Sciatic nerve (tissue), 2 donors: Measurements from ENCODE around the gene C4orf50. TPM values are rescaled to one million over a fixed set of nuclear protein-coding genes. Genes with fewer than 3 reads are reported as not detected.

Source experiments
- ATAC-seq: fragments of 200-7000 bp; cut with Tn5 transposase; one replicate; pipeline ENCODE4 v1.9.1; 2020; ENCODE audit warnings: mild to moderate bottlenecking, moderate library complexity
- DNase-seq: peaks from one replicate; pipeline ENCODE4 v3.0.0-alpha.2; 2020; ENCODE audit warnings: low spot score
- intact Hi-C: fragments of 100-400 bp; cut with DNase I; formaldehyde crosslinking; loops from one replicate; pipeline ENCODE4 v1.14.2; 2022
- total RNA-seq: library from RNA; stranded (reverse); fragmentation: NEBNext Ultra II Directional; extraction: Animal tissue kit (Norgen Biotek cat#: 25700); gene quantifications from one replicate; pipeline ENCODE4 v1.2.1, GENCODE V29; 2021
- donor health status: DM: no; HTN: no; CAD: no.
- donor health status: DM: no; HTN: no; CAD: no.

Gene C4orf50
- total RNA-seq, 1 donor from 2014 or later, result 0.09 TPM

DNA sequence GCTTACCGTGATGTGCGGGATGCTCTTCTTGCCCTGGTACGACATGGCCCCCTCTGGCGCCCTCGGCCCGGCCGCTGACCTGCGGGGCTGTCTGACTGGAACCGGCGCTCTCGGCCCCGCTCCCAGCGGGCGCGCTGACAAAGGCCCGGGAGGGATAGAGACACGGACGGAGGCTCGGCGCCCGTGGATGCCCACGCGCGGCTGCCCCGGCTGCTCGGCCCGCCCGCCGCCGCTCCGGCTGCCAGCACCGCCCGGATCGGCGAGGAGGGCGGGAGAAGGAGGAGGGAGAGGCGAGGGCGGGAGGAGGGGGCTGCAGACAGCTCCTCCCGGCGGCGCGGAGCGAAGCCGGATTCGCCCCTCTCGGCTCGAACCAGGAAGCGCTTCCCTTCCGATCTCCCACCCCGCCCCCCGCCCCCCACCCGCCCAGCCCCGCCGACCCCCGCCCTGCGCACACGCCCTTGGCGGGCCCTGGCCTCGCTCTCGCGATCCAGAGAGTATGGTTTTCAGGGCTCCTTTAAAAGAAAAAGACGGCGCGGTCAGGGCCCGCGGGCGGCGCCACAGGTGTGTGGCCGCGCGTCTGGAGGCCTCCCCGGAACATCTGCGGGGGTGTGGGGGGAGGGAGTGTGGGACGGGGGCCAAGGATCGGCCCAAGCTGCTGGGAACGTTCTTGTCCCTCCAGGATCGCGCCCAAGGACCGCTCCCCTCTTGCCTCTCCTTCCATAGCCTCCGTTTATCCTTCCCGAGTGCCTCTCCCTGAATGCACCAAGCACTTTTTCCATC is 129.8 kb downstream of the C4orf50 start:
- DNase-seq (no peak), ATAC-seq (no peak)
- intact Hi-C loops, result no loop called here

DNA sequence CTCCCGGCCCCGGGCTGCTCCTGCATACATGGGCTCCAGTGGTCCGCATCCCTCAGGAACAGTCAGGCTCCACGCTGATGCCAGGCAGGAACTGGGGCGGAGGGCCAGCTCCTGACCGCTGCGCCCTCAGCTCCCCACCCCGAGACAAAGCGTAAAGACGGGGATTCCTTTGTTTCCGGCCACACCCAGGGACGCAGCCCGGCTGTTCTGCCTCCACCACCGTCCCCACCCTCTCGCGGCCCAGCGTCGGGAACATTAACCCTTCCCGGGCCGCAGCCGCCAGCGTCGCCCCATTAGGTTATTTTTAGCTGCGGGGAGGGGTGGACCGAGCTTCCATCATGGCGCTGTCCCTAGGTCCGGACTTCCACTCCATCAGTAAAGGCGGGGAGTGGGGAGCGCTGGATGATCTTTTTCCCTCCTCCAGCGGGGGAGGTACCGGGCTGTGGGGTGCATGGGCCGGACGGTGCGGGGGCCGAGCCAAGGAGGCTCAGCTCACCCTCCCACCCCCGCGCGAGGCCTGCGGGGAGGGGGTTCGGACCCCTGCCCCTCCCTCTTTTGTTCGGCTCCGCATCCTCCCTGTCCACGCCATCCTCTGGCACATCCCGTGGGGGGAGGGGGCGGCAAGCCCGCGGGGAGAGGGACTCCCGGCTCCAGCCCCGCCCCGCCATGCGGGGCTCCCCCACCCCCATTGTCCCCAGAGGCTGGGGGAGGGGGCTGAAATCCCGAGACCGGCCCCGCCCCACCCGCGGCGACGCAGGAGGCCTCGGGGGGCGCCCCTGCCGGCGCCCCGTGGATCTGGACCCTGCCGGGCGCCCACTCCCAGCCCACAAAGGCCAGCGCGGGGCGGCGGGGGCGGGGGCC is 130.6 kb downstream of the C4orf50 start:
- intact Hi-C loops, result no loop called here
- DNase-seq (no peak), ATAC-seq (no peak)

DNA sequence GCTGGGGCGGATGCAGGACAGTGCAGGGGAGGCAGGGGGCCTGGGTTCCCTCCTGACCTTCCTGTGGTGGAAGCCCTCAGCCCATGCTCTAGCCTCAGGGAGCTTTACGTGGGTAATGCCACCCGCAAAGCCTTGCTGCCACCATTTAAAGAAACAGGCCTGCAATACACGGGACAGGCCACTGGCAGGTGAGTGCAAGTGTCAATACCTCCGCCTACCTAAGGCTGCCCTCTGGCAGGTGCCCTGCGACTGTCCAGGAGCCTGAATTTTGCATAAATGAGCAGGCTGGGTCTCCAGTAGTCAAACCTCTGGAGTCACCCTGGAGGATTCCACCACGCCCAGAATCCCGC is 131.2 kb downstream of the C4orf50 start:
- DNase-seq (no peak), ATAC-seq (no peak)
- intact Hi-C loops, result no loop called here

DNA sequence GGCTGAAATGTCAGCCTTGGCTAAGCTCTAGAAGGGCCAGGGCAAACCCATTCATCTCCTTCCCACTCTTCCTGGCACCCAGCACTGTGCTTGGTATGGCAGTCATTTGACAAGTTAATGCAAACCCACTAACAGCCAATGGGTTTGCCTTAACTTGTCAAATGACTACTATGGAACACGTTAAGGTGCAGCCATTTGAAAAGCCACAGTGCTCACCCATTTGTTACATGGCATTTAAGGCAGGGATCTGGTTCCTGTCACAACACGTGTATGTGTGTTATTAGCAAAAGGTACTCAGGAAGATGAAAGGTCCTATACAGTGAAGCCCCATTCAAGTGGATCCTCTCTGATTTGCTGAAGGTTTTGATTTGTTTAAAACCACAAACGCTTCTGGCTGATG is 132.5 kb downstream of the C4orf50 start:
- ATAC-seq (no peak), DNase-seq (no peak)
- intact Hi-C loops, result no loop called here

DNA sequence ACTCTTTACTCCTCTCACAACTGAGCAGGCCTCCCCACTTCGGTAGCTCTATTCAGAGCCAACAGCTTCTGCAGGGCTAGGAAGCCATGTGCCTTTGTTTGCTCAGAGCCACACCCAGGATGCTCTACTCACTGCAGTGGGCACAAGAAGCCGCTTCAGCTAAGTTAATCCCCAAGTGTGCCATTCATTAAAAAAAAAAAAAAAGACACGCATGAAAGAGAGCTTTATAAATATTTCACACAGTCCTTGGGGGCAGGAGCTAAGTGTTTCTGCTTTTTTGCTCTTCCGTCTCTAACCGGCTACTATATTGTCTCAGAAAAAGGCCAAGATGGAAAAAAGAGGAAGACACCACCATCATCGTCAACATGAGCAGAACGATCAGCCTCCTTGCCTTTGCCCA is 133.4 kb downstream of the C4orf50 start:
- intact Hi-C loops, result no loop called here
- DNase-seq (no peak), ATAC-seq (no peak)

DNA sequence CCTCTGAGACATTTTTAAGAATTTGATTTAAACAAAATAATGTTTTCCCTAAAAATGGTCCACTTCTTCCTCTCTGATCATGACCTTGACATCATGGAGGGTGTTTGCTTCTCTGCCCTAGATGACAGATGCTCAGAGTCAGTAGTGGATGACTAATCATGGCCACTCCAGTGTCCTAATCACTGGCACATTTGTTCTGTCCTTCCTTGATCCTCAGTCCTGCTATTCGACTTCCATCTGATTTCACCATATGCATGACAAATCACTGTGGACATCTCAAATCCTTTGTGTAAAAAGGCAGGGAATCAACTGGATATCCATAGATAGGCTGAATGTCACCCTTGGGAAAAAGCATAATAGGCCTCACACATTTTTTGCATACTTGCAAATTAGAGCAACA is 134.3 kb downstream of the C4orf50 start:
- no peak for ATAC-seq
- intact Hi-C loops, result no loop called here
- DNase-seq, result no peak

DNA sequence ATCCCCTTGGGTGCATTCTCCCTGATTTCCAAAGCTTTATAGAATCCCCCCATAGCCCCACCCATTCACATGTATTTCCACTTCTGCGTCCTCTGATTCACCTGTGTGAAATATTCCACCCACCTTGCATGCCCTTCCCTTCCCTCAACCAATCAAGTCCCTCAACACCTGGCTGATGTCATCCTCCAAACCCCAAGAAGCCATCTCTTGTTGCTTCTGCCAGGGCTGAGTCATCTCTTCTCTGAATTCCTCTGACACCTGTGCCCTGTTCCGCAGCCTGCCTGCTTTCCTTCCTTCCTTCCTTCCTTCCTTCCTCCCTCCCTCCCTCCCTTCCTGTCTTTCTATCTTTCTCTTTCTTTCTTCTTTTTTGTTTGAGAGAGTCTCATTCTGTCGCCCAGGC is 135.3 kb downstream of the C4orf50 start:
- ATAC-seq (no peak), DNase-seq (no peak)
- intact Hi-C loops, result no loop called here

DNA sequence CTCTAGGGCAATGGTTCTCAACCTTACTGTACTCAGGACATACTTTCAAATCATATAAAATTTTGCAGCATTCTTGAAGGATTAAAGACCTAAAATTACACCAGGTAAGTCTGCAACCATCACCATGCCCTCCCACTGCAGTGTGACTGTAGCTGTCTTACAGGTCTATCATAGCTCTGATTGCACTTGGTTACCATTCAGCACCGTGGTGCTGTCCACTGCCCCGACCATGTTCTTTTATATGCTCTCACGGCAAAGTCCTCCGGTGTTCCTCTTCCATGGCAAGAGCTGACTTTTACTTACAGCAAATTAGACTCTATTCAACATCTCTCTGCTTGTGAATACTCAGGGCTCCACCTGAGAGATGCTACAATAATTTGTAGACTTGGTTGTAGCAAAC is 136.9 kb downstream of the C4orf50 start:
- ATAC-seq, result no peak
- intact Hi-C loops, result no loop called here
- no peak for DNase-seq

DNA sequence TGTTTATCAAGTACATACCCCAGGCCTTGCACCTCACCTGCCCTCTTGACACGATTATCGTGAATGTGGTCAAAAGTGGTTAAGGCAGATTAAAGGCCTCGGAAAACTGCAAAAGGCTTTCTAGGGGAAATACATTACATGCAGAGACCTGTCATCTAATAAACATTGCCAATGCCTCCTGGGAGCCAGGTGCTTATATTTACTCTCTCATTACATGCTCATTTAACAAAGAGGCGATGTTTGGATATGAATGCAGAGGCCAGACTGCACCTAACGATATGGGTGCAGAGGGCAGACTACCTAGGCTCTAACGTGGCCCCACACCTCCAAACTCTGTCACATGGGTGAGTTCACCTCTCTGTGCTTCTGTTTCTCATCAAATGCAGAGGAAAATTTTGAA is 139.9 kb downstream of the C4orf50 start:
- intact Hi-C loops, result no loop called here
- no peak for DNase-seq
- ATAC-seq, result no peak

DNA sequence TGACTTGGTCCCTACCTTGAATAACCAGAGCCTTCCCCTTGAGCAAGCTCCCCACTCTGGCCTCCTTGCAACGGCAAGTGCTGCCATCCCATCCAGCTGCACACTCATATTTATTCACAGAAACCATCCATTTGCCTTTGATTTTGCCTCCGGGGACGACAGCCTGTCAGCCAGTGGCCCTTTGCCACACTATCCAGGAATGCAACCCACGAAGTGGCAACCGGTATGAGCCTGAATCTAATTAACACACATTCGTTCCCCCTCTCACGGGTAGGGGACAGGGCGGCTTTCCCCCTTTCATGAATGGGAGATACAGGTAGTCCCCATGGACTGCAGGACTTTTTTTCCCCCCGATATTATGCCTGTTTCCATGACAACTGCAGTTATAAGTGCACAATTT is 140.8 kb downstream of the C4orf50 start:
- ATAC-seq (no peak), DNase-seq (no peak)
- intact Hi-C loops, result no loop called here

DNA sequence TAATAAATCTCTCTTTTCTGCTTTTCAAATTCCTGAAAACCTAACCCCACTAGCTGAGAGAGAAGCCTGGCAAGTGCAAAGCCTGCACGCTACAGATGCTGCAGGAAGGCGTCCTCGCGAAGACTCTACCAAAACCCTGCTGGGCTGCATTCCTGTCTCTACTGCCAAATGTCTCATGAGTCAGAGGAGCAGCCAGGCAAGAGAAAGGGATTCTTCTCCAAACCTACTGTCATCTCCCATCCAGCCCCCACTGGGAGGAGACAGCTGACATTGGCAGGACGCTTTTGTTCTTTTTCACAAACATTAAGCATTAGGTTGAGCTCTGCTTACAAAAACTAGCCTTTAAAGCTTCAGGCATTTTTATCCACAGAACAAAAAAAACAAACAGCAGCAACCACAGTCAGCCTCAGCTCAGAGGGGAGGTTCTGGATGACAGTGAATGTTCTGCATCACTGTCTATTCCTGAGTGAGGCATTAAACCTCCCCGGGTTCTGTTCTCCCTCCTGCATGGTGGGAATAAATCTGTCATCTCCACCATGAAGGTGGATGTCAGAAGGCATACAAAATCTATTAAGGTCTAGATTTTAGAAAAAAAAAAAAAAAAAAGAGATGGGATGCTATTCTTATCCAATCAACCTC is 143.3 kb downstream of the C4orf50 start:
- ATAC-seq (no peak), DNase-seq (no peak)
- intact Hi-C loops, result no loop called here

DNA sequence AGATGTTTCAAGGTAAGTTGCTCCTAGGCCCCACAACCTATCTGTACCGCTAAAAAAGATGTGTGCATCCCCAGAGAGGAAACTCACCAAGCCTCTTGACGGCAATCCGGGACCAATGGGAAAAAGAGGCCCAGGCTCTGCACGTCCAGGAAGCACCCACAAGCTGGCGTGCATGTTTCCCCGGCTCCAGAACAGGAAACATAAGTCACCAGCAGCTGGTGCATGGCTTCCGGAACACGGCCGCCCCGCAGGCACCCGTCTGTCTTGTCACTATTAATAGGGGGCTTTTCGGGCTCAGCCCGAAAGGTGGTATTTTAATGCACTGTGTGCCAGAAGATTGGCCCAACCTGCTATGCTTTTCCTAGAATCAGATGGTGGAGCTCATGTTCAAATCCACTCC is 147.5 kb downstream of the C4orf50 start:
- no peak for ATAC-seq
- DNase-seq, result no peak
- intact Hi-C loops, result no loop called here

DNA sequence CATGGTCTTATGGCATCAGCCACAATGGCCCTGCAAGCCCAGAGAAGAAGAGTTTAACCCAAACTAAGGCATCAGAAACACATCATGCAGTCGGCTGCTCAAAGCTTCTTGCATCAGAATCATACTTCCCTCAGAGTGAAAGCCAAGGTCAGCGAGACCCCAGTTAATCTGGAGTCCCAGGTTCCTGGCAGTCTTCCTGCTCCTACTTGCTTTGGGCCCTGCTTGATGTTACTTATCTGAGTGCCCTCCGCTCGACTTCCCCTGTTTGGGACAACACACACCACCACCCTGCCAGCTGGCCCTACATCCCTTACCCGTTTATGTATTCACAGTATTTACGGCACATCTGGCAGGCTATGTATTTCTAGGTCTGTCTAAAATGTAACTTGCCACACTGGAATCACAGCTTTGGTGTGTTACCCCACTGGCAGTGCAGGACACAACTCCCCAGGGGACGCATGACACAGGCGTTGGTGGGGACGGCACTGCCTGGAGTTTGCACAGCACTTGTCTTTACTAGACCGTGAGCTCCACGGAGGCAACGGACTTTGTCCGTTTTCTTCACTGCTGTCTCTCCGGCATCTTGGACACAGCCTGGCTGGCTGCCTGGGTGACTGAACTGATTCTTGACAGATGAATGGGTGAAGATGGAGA is 148.1 kb downstream of the C4orf50 start:
- intact Hi-C loops, result no loop called here
- ATAC-seq (no peak), DNase-seq (no peak)

DNA sequence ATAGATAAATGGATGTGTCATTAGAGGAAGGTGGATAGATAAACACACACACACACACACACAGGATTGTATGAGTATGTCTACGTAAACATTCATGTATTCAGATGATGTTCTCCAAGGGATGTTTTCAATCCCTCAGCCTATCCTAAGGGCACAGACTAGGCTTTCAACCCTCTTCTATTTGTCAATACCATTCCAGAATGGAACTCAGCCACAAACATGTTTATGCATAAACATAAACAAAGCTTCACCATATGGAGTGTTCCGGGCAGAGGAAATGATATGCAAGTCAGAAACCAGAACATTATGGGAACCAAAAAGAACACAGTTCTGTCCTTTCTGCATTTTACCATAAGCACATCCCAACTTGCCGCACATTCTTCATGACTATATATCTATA is 150.4 kb downstream of the C4orf50 start:
- no peak for DNase-seq
- ATAC-seq, result no peak

DNA sequence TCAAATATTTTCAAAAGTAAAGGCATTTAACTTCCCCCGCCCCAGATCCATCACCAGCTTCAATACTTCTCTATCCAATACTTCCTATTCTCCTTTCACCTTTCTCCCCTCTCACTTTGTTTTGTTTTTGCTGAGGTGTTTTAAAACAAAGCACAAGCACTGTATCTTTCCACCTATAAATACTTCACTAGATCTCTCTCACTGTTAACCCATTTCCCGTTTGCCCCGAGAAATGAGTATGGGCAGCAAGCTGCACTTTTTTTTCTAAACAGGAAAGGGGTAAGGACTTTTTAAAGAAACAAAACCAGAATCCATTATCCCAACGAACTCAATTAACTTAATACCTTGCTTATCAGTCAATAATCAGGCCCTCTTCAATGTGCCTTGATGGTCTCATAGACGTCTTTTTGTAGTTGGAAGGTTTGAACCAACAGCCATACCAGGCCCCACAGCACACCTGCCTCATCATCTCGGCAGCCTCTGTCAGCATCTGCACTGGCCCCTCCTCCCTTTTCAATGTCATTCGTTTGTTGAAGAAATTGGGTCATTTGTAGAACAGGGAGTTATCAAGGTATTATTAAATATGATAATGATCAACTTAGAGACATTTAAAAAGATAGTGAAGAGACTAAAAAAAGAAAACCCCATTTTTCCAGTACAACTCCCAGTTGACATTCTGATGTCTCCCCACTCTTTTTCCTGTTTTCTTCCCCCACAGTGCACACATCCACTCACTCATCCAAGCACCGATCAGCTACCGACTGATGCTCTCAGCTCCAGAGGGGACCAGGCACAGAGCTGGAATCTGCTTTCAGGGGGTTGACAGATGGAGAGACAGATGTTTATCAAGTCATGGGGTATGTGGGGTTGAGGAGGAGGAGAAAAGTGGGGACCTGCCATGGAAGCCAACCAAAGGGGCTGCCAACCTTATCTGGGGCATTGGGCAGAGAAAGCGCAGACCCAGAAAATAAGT is 151.1 kb downstream of the C4orf50 start:
- DNase-seq, result no peak
- ATAC-seq, result no peak
- intact Hi-C loops, result no loop called here

More for the DNA sequence above, 150.4 kb downstream of the C4orf50 start:
- intact Hi-C loops, result no loop called here

DNA sequence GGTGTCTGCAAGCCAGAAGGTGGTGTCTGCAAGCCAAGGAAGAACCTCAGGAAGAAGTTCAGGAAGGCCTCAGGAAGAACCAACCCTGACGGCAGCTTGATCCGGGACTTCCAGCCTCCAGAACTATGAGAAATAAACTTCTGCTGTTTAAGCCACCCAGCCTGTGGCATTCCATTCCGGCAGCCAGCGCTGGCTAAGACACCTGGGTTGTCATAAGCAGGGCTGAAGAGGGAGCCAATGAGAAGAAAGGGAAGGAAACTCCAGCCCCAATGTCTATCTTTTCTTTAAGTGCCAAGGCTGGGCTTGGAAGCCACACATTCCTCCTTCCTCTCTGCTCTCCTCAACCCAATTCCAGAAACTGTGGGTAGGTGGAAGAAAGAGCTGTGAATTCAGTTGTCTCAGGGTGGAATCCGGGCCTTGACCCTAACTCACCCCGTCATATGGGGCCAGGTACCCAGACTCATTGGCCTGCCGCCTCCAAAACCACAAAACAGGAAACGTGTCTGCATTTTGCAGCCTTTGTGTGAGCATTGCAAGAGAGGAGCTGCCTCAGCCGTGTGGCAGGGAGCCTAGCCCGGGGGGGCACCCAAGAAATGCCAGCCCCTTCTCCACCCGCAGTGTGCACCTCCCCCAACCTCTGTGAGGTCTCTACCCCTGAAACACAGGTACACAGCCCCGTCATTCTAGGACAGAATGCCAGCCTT is 152.2 kb downstream of the C4orf50 start:
- ATAC-seq (no peak), DNase-seq (no peak)
- intact Hi-C loops, result no loop called here

DNA sequence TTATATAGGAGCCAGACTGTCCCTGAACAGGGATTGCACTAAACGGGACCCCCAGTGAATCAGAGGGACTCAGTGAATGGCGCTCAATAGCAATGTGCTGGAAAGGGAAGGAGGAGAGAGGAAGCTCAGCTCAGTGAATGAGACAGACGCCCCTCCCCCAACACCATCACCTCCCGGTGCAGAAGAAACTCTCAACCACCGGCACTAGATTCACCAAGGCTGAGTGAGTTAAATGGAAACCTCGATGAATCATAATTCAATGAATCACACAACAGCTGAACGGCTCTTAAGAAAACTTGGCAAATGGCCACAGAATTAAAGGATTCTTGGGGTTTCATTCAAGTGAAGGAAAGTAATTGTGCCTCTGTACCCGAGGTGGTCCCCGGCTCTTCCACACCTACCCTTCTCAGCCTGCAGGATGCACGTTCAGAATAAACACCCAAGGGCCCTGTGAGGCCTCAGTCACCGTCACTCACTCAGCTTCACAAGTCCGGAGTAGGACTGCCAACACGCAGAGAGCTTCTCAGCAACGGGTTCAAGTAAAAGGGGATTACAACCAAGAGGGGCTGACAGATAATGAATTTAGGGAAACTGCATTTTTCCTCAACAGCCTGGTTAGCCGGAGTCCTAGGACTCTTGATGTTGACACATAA is 154.6 kb downstream of the C4orf50 start:
- ATAC-seq, result no peak
- intact Hi-C loops, result no loop called here
- DNase-seq, result no peak
